NB4 (cell line): ENCODE results near the gene SLC25A39.

Experiments
- POLR2A ChIP-seq: IDR thresholded peaks from 2 replicates; pipeline ENCODE4 v1.6.1; 2011; ENCODE audit warnings: mild to moderate bottlenecking; ENCODE audit not compliant: insufficient read length; ENCODE audit errors: extremely low read depth
- TF ChIP-seq, protein P1 (sequence below): IDR thresholded peaks from one replicate; pipeline ENCODE4 v1.5.1; 2012; ENCODE audit warnings: low read depth, low read length
- TF ChIP-seq, protein P2 (sequence below): IDR thresholded peaks from 2 replicates; pipeline ENCODE4 v1.6.1; 2011; ENCODE audit warnings: low read depth, low read length

DNA sequence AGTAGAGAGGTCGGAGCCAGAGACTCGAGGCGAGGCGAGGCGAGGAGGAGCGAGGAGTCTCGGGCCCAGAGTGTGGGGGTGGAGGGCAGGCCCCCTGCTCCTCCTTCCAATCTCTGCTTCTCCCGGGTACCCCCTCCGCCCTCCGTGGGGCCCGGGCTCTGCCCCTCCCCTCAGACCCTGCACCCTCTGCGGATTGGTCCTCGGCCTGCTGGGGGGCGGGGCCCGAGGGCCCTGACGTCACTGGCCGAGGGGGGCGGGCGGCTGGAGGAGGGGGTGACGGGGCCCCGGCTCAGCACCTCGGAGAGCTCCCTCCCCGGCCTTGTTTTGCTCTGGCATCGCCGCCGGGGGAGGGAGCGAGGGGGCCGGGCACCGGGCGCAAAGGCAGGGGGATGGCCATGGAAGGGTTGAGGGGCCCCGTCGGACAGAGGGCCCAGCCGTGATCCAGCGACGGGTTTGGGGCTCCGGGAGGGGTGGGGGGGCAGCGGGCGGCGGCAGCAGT lies 16.3 kb downstream of the SLC25A39 start, which contains the start of gene RUNDC3A:
- TF ChIP-seq, protein P1, sequence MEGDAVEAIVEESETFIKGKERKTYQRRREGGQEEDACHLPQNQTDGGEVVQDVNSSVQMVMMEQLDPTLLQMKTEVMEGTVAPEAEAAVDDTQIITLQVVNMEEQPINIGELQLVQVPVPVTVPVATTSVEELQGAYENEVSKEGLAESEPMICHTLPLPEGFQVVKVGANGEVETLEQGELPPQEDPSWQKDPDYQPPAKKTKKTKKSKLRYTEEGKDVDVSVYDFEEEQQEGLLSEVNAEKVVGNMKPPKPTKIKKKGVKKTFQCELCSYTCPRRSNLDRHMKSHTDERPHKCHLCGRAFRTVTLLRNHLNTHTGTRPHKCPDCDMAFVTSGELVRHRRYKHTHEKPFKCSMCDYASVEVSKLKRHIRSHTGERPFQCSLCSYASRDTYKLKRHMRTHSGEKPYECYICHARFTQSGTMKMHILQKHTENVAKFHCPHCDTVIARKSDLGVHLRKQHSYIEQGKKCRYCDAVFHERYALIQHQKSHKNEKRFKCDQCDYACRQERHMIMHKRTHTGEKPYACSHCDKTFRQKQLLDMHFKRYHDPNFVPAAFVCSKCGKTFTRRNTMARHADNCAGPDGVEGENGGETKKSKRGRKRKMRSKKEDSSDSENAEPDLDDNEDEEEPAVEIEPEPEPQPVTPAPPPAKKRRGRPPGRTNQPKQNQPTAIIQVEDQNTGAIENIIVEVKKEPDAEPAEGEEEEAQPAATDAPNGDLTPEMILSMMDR = no peak
- TF ChIP-seq POLR2A = no peak
- TF ChIP-seq, protein P2, sequence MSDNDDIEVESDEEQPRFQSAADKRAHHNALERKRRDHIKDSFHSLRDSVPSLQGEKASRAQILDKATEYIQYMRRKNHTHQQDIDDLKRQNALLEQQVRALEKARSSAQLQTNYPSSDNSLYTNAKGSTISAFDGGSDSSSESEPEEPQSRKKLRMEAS = no peak
